Renal cortical epithelial cell (primary cell): ENCODE measurements around the gene TCF19. TPM values are rescaled to one million over a fixed set of nuclear protein-coding genes. Genes with fewer than 3 reads are reported as not detected.

Source experiments
- DNase-seq: peaks from one replicate; pipeline ENCODE4 v3.0.0-alpha.2; 2011; ENCODE audit warnings: low read depth
- total RNA-seq: library from RNA; depleted of rRNA; stranded (reverse); fragments of >200 nt; gene quantifications from 2 replicates; pipeline ENCODE4 v1.2.3, GENCODE V29; 2014

Gene TCF19
- total RNA-seq, 1 donor from 2014 or later: 2.2 TPM

- no peak for DNase-seq
These were observed 31.8 kb upstream of the TCF19 start for GRCh38 chr6:31126396-31127175.

- DNase-seq: peak; percentile 41
These were observed 30.2 kb upstream of the TCF19 start for GRCh38 chr6:31128093-31128676.

GRCh38 chr6:31129130-31129529 lies 29.3 kb upstream of the TCF19 start:
- DNase-seq: no peak

- DNase-seq: no peak
These were observed 27.6 kb upstream of the TCF19 start for GRCh38 chr6:31130751-31131150.

- no peak for DNase-seq
These were observed 26.8 kb upstream of the TCF19 start for GRCh38 chr6:31131595-31131994.

GRCh38 chr6:31132806-31133205 lies 25.6 kb upstream of the TCF19 start:
- DNase-seq: no peak

- no peak for DNase-seq
These were observed 22.7 kb upstream of the TCF19 start for GRCh38 chr6:31135710-31136109.

- DNase-seq: no peak
These were observed 19.4 kb upstream of the TCF19 start, which contains the start of gene PSORS1C2 for GRCh38 chr6:31138982-31139381. Gene PSORS1C2, minus strand, starts transcription at chr6:31139066. Its CDS starts 40 bp downstream, at chr6:31139026.

GRCh38 chr6:31139599-31139998 lies 18.8 kb upstream of the TCF19 start:
- peak; percentile 51 for DNase-seq

- DNase-seq: no peak
These were observed 17.7 kb upstream of the TCF19 start for GRCh38 chr6:31140643-31141042.

- DNase-seq: no peak
These were observed 16.0 kb upstream of the TCF19 start for GRCh38 chr6:31142361-31142761.

- DNase-seq: peak; percentile 34
These were observed 15.2 kb upstream of the TCF19 start for GRCh38 chr6:31143148-31143547.

GRCh38 chr6:31144296-31144969 lies 14.0 kb upstream of the TCF19 start:
- DNase-seq: no peak

GRCh38 chr6:31144970-31145340 lies 13.4 kb upstream of the TCF19 start:
- no peak for DNase-seq

- no peak for DNase-seq
These were observed 13.0 kb upstream of the TCF19 start for GRCh38 chr6:31145386-31145785.

GRCh38 chr6:31149827-31150447 lies 8.5 kb upstream of the TCF19 start:
- DNase-seq: no peak

- DNase-seq: peak; percentile 82
These were observed 5.6 kb upstream of the TCF19 start for GRCh38 chr6:31152781-31153180.

GRCh38 chr6:31154436-31154835 lies 4.0 kb upstream of the TCF19 start:
- DNase-seq: no peak

- no peak for DNase-seq
These were observed 1.7 kb upstream of the TCF19 start for GRCh38 chr6:31156641-31157040.

- no peak for DNase-seq
These were observed 763 bp upstream of the TCF19 start, which contains the start of gene CCHCR1 for GRCh38 chr6:31157513-31158139. Gene CCHCR1, minus strand, starts transcription at chr6:31157802. Its CDS starts 202 bp downstream, at chr6:31157600.

GRCh38 chr6:31158863-31159855 lies 770 bp downstream of the TCF19 start:
- DNase-seq: peak; percentile 38
